Activated CD4-positive, alpha-beta T cell treated with anti-CD3 and anti-CD28 coated beads, Interleukin-10, Interleukin-2, amounts not matched to agents 100 ng/mL and 50 ng/mL, durations not matched to agents 16 hours and 8 hours (primary cell): ENCODE measurements around the gene TXNDC5.

Source experiments
- DNase-seq: peaks from one replicate; pipeline ENCODE4 v3.0.0-alpha.2; 2020

TXNDC5 gene

GRCh38 chr6:7848229-7848628 lies 62.4 kb downstream of the TXNDC5 start:
- DNase-seq = no peak

- no peak for DNase-seq
Observed at GRCh38 chr6:7846966-7847818, 63.4 kb downstream of the TXNDC5 start.

GRCh38 chr6:7841781-7842468 lies 68.7 kb downstream of the TXNDC5 start:
- no peak for DNase-seq

- no peak for DNase-seq
Observed at GRCh38 chr6:7836371-7837026, 74.1 kb downstream of the TXNDC5 start.

GRCh38 chr6:7833751-7834070 lies 76.9 kb downstream of the TXNDC5 start:
- no peak for DNase-seq

GRCh38 chr6:7832904-7833750 lies 77.5 kb downstream of the TXNDC5 start:
- no peak for DNase-seq
